Neural cell (in vitro differentiated cells): ENCODE results near the gene GLDC. TPM values are rescaled to one million over a fixed set of nuclear protein-coding genes. Genes with fewer than 3 reads are reported as not detected.

ENCODE experiments used
- H2AFZ ChIP-seq: fragments of 200-600, 300-800 bp; sonication (generic), shearing (Covaris generic); 2 replicates; pipeline ENCODE4 v1.6.0; 2014; ENCODE audit warnings: low read depth, mild to moderate bottlenecking, antibody characterized with exemption, low read length, moderate library complexity
- H3F3A ChIP-seq: fragments of 200-600 bp; shearing (Covaris generic); 2 replicates; pipeline ENCODE4 v1.6.1; 2016; ENCODE audit warnings: mild to moderate bottlenecking, moderate library complexity, mixed read lengths, antibody characterized with exemption, low read length; ENCODE audit not compliant: insufficient read depth, poor library complexity, severe bottlenecking
- H3K27ac ChIP-seq: fragments of 200-600, 300-800 bp; sonication (generic), shearing (Covaris generic); 2 replicates; pipeline ENCODE4 v1.5.1; 2014; ENCODE audit warnings: mild to moderate bottlenecking, low read length, moderate library complexity
- H3K27me3 ChIP-seq: fragments of 300-800, 200-600 bp; sonication (generic), shearing (Covaris generic); 2 replicates; pipeline ENCODE4 v1.6.0; 2014; ENCODE audit warnings: mild to moderate bottlenecking, low read depth, low read length, moderate library complexity; ENCODE audit not compliant: insufficient read depth
- H3K36me3 ChIP-seq: fragments of 300-800, 200-600 bp; sonication (generic), shearing (Covaris generic); 2 replicates; pipeline ENCODE4 v1.5.1; 2014; ENCODE audit warnings: mild to moderate bottlenecking, antibody characterized with exemption, low read length, moderate library complexity; ENCODE audit not compliant: insufficient read depth
- H3K4me2 ChIP-seq: fragments of 300-800, 200-600 bp; sonication (generic), shearing (Covaris generic); 2 replicates; pipeline ENCODE4 v1.6.0; 2014; ENCODE audit warnings: mild to moderate bottlenecking, low read length
- H3K4me3 ChIP-seq: fragments of 300-800, 200-600 bp; sonication (generic), shearing (Covaris generic); 2 replicates; pipeline ENCODE4 v1.5.1; 2014; ENCODE audit warnings: mild to moderate bottlenecking, low read length, moderate library complexity
- H3K79me2 ChIP-seq: fragments of 200-600 bp; shearing (Covaris generic); replicated peaks from 2 replicates; pipeline ENCODE4 v1.6.0; 2014; ENCODE audit warnings: mild to moderate bottlenecking, low read length, moderate library complexity; ENCODE audit not compliant: insufficient read depth
- H3K9ac ChIP-seq: fragments of 300-800, 200-600 bp; sonication (generic), shearing (Covaris generic); 2 replicates; pipeline ENCODE4 v1.6.1; 2016; ENCODE audit warnings: mild to moderate bottlenecking, low read length, mixed read lengths
- H3K9me2 ChIP-seq: fragments of 200-600 bp; shearing (Covaris generic); 2 replicates; pipeline ENCODE4 v1.6.1; 2016; ENCODE audit warnings: mild to moderate bottlenecking, low read length, mixed read lengths; ENCODE audit not compliant: insufficient read depth
- H3K9me3 ChIP-seq: fragments of 200-600, 300-800 bp; sonication (generic), shearing (Covaris generic); 2 replicates; pipeline ENCODE4 v1.6.1; 2016; ENCODE audit warnings: mild to moderate bottlenecking, mixed run types, low read length, moderate library complexity, mixed read lengths
- H4K20me1 ChIP-seq: fragments of 200-600 bp; shearing (Covaris generic); 2 replicates; pipeline ENCODE4 v1.6.1; 2016; ENCODE audit warnings: mild to moderate bottlenecking, mixed run types; ENCODE audit not compliant: insufficient read depth
- EP300 ChIP-seq: fragments of 450-650 bp; conservative IDR thresholded peaks from 2 replicates; pipeline ENCODE4 v1.6.1; 2014; ENCODE audit warnings: antibody characterized with exemption, mild to moderate bottlenecking, moderate library complexity; ENCODE audit not compliant: poor library complexity, severe bottlenecking
- EZH2 ChIP-seq: fragments of 200-600, 300-800 bp; shearing (Covaris generic), sonication (generic); IDR thresholded peaks from 2 replicates; pipeline ENCODE4 v1.6.1; 2014; ENCODE audit warnings: antibody characterized with exemption, low read length, borderline replicate concordance, mild to moderate bottlenecking; ENCODE audit not compliant: insufficient read depth, poor library complexity, severe bottlenecking
- MXI1 ChIP-seq: fragments of 450-650 bp; conservative IDR thresholded peaks from 2 replicates; pipeline ENCODE4 v1.6.1; 2014; ENCODE audit warnings: antibody characterized with exemption, mild to moderate bottlenecking; ENCODE audit not compliant: poor library complexity, severe bottlenecking
- POLR2AphosphoS5 ChIP-seq: IDR thresholded peaks from 2 replicates; pipeline ENCODE4 v1.6.1; 2012
- RAD21 ChIP-seq: fragments of 450-650 bp; conservative IDR thresholded peaks from 2 replicates; pipeline ENCODE4 v1.6.1; 2014; ENCODE audit warnings: antibody characterized with exemption, mild to moderate bottlenecking, moderate library complexity
- SMC3 ChIP-seq: fragments of 450-650 bp; conservative IDR thresholded peaks from 2 replicates; pipeline ENCODE4 v1.6.1; 2014; ENCODE audit warnings: antibody characterized with exemption, mild to moderate bottlenecking, moderate library complexity; ENCODE audit not compliant: poor library complexity
- TAF1 ChIP-seq: IDR thresholded peaks from 2 replicates; pipeline ENCODE4 v1.6.1; 2012; ENCODE audit warnings: low read depth
- polyA plus RNA-seq: library from polyadenylated mRNA; depleted of rRNA; stranded (reverse); fragments of >200 nt; gene quantifications from 2 replicates; pipeline ENCODE4 v1.2.3, GENCODE V29; 2014
- TF ChIP-seq, protein P1 (sequence below): IDR thresholded peaks from 2 replicates; pipeline ENCODE4 v1.6.1; 2012; ENCODE audit warnings: borderline replicate concordance
- TF ChIP-seq, protein P2 (sequence below): fragments of 450-650 bp; IDR thresholded peaks from 2 replicates; pipeline ENCODE4 v1.5.1; 2014; ENCODE audit warnings: antibody characterized with exemption, mild to moderate bottlenecking, moderate library complexity; ENCODE audit not compliant: poor library complexity, severe bottlenecking

GLDC gene
- polyA plus RNA-seq, 1 donor from 2014 or later: 11.4 TPM

DNA sequence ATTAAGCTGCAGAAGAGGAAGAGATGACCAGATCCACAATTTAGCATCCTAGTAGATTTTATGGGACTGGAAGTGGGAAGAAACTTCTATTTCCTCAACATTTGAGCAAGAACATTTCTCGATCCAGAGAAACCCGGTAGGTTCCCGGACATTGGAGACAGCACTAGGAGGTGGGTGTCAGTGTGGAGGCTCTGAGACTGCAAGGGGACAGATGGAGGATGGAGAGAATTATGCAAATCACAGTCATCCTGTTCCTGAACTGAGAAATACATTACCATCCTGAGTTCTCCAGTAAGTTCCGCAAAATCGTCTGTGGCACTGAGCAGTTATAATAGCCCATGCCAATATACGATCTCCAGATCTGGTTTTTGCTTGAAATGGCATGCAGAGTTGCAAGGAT lies 25.6 kb downstream of the GLDC start:
- no peak overlapping the region for H3K4me3 ChIP-seq
- H3K9ac ChIP-seq: no peak overlapping the region
- no peaks in the 10 kb centered on the region for H3K79me2 ChIP-seq
- H4K20me1 ChIP-seq: no peaks in the 10 kb centered on the region
- no peak overlapping the region for H3K4me2 ChIP-seq
- no peaks in the 10 kb centered on the region for H3K9me2 ChIP-seq
- TF ChIP-seq EZH2 (no peak), EP300 (no peak), TAF1 (no peak), RAD21 (no peak), MXI1 (no peak), POLR2AphosphoS5 (no peak), SMC3 (no peak)
- TF ChIP-seq, protein P1, sequence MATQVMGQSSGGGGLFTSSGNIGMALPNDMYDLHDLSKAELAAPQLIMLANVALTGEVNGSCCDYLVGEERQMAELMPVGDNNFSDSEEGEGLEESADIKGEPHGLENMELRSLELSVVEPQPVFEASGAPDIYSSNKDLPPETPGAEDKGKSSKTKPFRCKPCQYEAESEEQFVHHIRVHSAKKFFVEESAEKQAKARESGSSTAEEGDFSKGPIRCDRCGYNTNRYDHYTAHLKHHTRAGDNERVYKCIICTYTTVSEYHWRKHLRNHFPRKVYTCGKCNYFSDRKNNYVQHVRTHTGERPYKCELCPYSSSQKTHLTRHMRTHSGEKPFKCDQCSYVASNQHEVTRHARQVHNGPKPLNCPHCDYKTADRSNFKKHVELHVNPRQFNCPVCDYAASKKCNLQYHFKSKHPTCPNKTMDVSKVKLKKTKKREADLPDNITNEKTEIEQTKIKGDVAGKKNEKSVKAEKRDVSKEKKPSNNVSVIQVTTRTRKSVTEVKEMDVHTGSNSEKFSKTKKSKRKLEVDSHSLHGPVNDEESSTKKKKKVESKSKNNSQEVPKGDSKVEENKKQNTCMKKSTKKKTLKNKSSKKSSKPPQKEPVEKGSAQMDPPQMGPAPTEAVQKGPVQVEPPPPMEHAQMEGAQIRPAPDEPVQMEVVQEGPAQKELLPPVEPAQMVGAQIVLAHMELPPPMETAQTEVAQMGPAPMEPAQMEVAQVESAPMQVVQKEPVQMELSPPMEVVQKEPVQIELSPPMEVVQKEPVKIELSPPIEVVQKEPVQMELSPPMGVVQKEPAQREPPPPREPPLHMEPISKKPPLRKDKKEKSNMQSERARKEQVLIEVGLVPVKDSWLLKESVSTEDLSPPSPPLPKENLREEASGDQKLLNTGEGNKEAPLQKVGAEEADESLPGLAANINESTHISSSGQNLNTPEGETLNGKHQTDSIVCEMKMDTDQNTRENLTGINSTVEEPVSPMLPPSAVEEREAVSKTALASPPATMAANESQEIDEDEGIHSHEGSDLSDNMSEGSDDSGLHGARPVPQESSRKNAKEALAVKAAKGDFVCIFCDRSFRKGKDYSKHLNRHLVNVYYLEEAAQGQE: no peak
- TF ChIP-seq, protein P2, sequence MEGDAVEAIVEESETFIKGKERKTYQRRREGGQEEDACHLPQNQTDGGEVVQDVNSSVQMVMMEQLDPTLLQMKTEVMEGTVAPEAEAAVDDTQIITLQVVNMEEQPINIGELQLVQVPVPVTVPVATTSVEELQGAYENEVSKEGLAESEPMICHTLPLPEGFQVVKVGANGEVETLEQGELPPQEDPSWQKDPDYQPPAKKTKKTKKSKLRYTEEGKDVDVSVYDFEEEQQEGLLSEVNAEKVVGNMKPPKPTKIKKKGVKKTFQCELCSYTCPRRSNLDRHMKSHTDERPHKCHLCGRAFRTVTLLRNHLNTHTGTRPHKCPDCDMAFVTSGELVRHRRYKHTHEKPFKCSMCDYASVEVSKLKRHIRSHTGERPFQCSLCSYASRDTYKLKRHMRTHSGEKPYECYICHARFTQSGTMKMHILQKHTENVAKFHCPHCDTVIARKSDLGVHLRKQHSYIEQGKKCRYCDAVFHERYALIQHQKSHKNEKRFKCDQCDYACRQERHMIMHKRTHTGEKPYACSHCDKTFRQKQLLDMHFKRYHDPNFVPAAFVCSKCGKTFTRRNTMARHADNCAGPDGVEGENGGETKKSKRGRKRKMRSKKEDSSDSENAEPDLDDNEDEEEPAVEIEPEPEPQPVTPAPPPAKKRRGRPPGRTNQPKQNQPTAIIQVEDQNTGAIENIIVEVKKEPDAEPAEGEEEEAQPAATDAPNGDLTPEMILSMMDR: no peak
- no peaks in the 10 kb centered on the region for H3F3A ChIP-seq
- no peaks in the 10 kb centered on the region for H3K27me3 ChIP-seq
- no peak overlapping the region for H2AFZ ChIP-seq
- H3K36me3 ChIP-seq: no peaks in the 10 kb centered on the region
- H3K9me3 ChIP-seq: no peaks in the 10 kb centered on the region
- peak overlapping the region; percentile 39 for H3K27ac ChIP-seq

DNA sequence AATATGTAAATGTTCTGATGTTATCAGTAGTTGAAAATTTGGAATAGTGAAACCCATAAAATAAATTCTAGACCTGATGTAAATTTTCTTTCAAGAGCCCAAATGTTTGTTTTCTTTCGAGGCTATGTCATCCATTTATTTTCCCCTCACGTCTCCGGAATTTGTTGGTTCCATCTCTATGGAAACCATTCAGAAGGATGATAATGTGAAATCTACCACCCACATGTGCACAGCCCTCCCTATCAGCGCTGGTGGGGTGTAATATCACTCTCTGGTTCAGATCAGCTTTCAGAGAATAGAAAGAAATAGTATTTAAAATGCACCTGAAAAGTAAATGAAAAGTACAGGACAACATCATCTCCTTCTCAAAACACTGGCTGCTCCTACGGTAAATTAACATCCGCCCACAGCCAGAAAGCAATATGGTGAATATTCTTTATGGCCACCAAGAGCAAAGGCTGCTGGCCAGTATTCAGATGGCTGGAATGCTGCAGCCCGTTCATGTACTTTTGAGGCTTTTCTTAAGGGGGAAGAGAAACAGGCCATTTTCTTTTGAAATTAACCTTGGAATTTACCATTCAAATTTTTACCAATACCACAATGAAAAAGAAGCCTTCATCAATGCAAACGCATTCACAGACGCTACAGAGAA lies 28.5 kb downstream of the GLDC start:
- Histone ChIP-seq H3K9ac (no peak overlapping the region), H3K36me3 (no peaks in the 10 kb centered on the region), H3K27me3 (no peaks in the 10 kb centered on the region), H3K4me3 (no peak overlapping the region), H3K4me2 (no peak overlapping the region), H4K20me1 (no peaks in the 10 kb centered on the region), H3K9me3 (no peaks in the 10 kb centered on the region), H2AFZ (no peak overlapping the region), H3F3A (no peaks in the 10 kb centered on the region), H3K9me2 (no peaks in the 10 kb centered on the region), H3K79me2 (no peaks in the 10 kb centered on the region), H3K27ac (no peak overlapping the region)
- TF ChIP-seq TAF1 (no peak), MXI1 (no peak)

DNA sequence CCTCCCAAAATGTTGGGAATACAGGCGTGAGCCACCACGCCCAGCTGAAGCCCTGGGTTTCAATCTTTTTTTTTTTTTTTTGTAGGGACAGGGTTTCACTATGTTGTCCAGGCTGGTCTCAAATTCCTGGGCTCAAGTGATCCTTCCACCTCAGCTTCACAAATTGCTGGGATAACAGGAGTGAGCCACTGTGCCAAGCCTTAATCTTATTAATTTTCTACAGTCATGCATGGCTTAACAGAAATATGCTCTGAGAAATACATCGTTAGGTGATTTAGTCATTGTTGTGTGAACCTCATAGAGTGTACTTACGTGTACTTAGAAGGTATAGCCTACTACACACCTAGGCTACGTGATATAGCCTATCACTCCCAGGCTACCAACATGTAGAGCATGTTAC lies 31.0 kb downstream of the GLDC start:
- no peaks in the 10 kb centered on the region for H3K36me3 ChIP-seq
- H3K9me3 ChIP-seq: no peaks in the 10 kb centered on the region
- no peak overlapping the region for H3K4me3 ChIP-seq
- TF ChIP-seq EP300 (no peak), TAF1 (no peak)
- TF ChIP-seq, protein P1: no peak
- H3K27ac ChIP-seq: no peak overlapping the region
- no peak overlapping the region for H2AFZ ChIP-seq
- no peak overlapping the region for H3K9ac ChIP-seq
- no peaks in the 10 kb centered on the region for H3K9me2 ChIP-seq
- no peak overlapping the region for H3K4me2 ChIP-seq
- no peaks in the 10 kb centered on the region for H3K79me2 ChIP-seq
- no peaks in the 10 kb centered on the region for H4K20me1 ChIP-seq
- H3F3A ChIP-seq: no peaks in the 10 kb centered on the region
- no peaks in the 10 kb centered on the region for H3K27me3 ChIP-seq
